ENCODE results near the gene PPP1R3G. TPM values are rescaled to one million over a fixed set of nuclear protein-coding genes. Genes with fewer than 3 reads are reported as not detected.

PPP1R3G gene
- total and polyA plus RNA-seq, 4 donors, result 0.10 to 1.5 (median 0.43) TPM

GRCh38 chr6:5128351-5128750 lies 43.2 kb downstream of the PPP1R3G start:
- Histone ChIP-seq H3K9ac (ENCODE audit: insufficient read depth in 1 of 2, low read length in 2 of 2) (no peak overlapping the region), H3K9me3 (ENCODE audit: control insufficient read depth in 4 of 4, insufficient read depth in 3 of 4, low read length in 3 of 4) (no peaks in the 10 kb centered on the region), H3K27ac (ENCODE audit: low read depth in 1 of 2, low read length in 1 of 2) (no peak overlapping the region), H3K27me3 (ENCODE audit: control insufficient read depth in 3 of 3, insufficient read depth in 3 of 3, low read length in 2 of 3) (no peaks in the 10 kb centered on the region), H3K4me3 (no peak overlapping the region), H3K36me3 (ENCODE audit: control insufficient read depth in 4 of 4, insufficient read depth in 4 of 4, low read length in 4 of 4) (no peaks in the 10 kb centered on the region), H3K4me1 (ENCODE audit: control insufficient read depth in 5 of 5, insufficient read depth in 5 of 5, low read length in 5 of 5) (peaks cover 0 to 38% (median 2%) of the 10 kb centered on the region in 5 donors)
- ATAC-seq (ENCODE audit: insufficient read depth, low FRiP score), result no peak
- no peak for TF ChIP-seq CTCF (IDR thresholded peaks at IDR 0.05; ENCODE audit: control extremely low read depth, extremely low read depth)
- DNase-seq, result no peak
- 55 to 76% methylated on average over 4 of the region's 4 CpGs for WGBS, 2 donors

GRCh38 chr6:5130135-5130866 lies 45.2 kb downstream of the PPP1R3G start:
- H3K27me3 ChIP-seq (ENCODE audit: control insufficient read depth in 3 of 3, insufficient read depth in 3 of 3, low read length in 2 of 3), result no peaks in the 10 kb centered on the region
- no peak overlapping the region for H3K27ac ChIP-seq (ENCODE audit: low read depth in 1 of 2, low read length in 1 of 2)
- DNase-seq (peak in 1 of 3 donors; percentile 21), ATAC-seq (ENCODE audit: insufficient read depth, low FRiP score) (no peak)
- 88 to 92% methylated on average over 10 of the region's 10 CpGs for WGBS, 2 donors
- H3K4me1 ChIP-seq (ENCODE audit: control insufficient read depth in 5 of 5, insufficient read depth in 5 of 5, low read length in 5 of 5), result peaks cover 0 to 32% (median 2%) of the 10 kb centered on the region in 5 donors
- no peaks in the 10 kb centered on the region for H3K36me3 ChIP-seq (ENCODE audit: control insufficient read depth in 4 of 4, insufficient read depth in 4 of 4, low read length in 4 of 4)
- no peaks in the 10 kb centered on the region for H3K9me3 ChIP-seq (ENCODE audit: control insufficient read depth in 4 of 4, insufficient read depth in 3 of 4, low read length in 3 of 4)
- no peak overlapping the region for H3K9ac ChIP-seq (ENCODE audit: insufficient read depth in 1 of 2, low read length in 2 of 2)
- TF ChIP-seq CTCF (IDR thresholded peaks at IDR 0.05; ENCODE audit: control extremely low read depth, extremely low read depth), result no peak
- H3K4me3 ChIP-seq, result no peak overlapping the region

- Histone ChIP-seq H3K4me1 (ENCODE audit: control insufficient read depth in 5 of 5, insufficient read depth in 5 of 5, low read length in 5 of 5) (peaks cover 0 to 32% (median 2%) of the 10 kb centered on the region in 5 donors), H3K9me3 (ENCODE audit: control insufficient read depth in 4 of 4, insufficient read depth in 3 of 4, low read length in 3 of 4) (no peaks in the 10 kb centered on the region), H3K27ac (ENCODE audit: low read depth in 1 of 2, low read length in 1 of 2) (peak overlapping the region; percentile 36 to 82), H3K27me3 (ENCODE audit: control insufficient read depth in 3 of 3, insufficient read depth in 3 of 3, low read length in 2 of 3) (no peaks in the 10 kb centered on the region), H3K36me3 (ENCODE audit: control insufficient read depth in 4 of 4, insufficient read depth in 4 of 4, low read length in 4 of 4) (no peaks in the 10 kb centered on the region), H3K9ac (ENCODE audit: insufficient read depth in 1 of 2, low read length in 2 of 2) (peak overlapping the region in 1 of 2 donors; percentile 63), H3K4me3 (no peak overlapping the region)
- TF ChIP-seq CTCF (IDR thresholded peaks at IDR 0.05; ENCODE audit: control extremely low read depth, extremely low read depth), result no peak
- ATAC-seq (ENCODE audit: insufficient read depth, low FRiP score) (peak; percentile 14), DNase-seq (peak; percentile 91 to 97 (median 95))
- 16 to 31% methylated on average over 7 of the region's 7 CpGs for WGBS, 2 donors
Observed at GRCh38 chr6:5132731-5133130, 47.6 kb downstream of the PPP1R3G start.
